ENCODE measurements around the gene PPP2R1B.

DNA sequence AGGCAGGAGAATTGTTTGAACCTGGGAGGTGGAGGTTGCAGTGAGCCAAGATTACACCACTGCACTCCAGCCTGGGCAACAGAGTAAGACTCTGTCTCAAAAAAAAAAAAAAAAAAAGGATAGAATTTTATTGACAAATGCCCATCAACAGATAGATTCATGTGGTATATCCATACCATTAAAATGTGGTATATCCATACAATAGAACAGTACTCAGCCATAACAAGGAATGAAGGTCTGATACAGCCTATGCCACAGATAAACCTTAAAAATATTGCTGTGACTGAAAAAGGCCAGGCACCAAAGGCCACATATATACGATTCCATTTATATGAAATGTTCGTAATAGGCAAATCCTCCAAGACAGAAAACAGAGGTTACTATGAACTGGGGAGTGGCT is 45.3 kb upstream of the PPP2R1B start:
- no peak for TF ChIP-seq EZH2 (IDR thresholded peaks at IDR 0.05; ENCODE audit: insufficient read depth, low read length)
- TF ChIP-seq, protein P1, sequence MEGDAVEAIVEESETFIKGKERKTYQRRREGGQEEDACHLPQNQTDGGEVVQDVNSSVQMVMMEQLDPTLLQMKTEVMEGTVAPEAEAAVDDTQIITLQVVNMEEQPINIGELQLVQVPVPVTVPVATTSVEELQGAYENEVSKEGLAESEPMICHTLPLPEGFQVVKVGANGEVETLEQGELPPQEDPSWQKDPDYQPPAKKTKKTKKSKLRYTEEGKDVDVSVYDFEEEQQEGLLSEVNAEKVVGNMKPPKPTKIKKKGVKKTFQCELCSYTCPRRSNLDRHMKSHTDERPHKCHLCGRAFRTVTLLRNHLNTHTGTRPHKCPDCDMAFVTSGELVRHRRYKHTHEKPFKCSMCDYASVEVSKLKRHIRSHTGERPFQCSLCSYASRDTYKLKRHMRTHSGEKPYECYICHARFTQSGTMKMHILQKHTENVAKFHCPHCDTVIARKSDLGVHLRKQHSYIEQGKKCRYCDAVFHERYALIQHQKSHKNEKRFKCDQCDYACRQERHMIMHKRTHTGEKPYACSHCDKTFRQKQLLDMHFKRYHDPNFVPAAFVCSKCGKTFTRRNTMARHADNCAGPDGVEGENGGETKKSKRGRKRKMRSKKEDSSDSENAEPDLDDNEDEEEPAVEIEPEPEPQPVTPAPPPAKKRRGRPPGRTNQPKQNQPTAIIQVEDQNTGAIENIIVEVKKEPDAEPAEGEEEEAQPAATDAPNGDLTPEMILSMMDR (IDR thresholded peaks at IDR 0.05; ENCODE audit: insufficient read depth, low read depth, low read length) = no peak

Measured in astrocyte (in vitro differentiated cells and primary cell).